ENCODE results near the gene TAF11.

Gene TAF11

DNA sequence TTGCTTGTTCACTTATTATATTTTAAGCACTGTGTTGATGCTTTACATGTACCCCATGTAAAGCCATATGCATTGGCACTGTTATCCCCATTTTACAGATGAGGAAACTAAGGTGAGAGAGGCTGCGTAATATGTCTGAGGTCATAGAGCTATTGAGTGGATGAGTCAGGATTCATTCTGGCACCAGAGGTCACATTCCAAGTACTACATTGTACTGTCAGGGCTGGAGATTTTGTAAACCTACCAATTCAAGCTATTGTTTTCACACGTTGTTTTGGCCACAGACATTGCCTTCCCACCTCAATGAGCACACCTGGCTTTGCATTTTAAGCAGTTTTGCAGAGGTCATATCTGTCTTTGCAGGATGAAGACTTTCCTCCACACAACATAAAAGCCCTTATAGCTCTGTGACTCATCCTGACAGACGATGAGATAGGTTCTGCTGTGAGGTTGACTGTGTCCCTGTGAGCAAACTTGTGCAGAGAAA lies 34.4 kb upstream of the TAF11 start:
- no peak overlapping the region for H2AFZ ChIP-seq (ENCODE audit: low read length)
- H3K9ac ChIP-seq (ENCODE audit: low read length) = no peak overlapping the region
- TF ChIP-seq EZH2 (IDR thresholded peaks at IDR 0.05; ENCODE audit: borderline replicate concordance, low read length) = no peak
- TF ChIP-seq, protein P1, sequence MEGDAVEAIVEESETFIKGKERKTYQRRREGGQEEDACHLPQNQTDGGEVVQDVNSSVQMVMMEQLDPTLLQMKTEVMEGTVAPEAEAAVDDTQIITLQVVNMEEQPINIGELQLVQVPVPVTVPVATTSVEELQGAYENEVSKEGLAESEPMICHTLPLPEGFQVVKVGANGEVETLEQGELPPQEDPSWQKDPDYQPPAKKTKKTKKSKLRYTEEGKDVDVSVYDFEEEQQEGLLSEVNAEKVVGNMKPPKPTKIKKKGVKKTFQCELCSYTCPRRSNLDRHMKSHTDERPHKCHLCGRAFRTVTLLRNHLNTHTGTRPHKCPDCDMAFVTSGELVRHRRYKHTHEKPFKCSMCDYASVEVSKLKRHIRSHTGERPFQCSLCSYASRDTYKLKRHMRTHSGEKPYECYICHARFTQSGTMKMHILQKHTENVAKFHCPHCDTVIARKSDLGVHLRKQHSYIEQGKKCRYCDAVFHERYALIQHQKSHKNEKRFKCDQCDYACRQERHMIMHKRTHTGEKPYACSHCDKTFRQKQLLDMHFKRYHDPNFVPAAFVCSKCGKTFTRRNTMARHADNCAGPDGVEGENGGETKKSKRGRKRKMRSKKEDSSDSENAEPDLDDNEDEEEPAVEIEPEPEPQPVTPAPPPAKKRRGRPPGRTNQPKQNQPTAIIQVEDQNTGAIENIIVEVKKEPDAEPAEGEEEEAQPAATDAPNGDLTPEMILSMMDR (IDR thresholded peaks at IDR 0.05; ENCODE audit: low read length) = no peak
- H3K79me2 ChIP-seq (ENCODE audit: insufficient read depth, low read length) = no peaks in the 10 kb centered on the region
- H3K4me1 ChIP-seq (ENCODE audit: insufficient read depth, low read length, severe bottlenecking) = no peaks in the 10 kb centered on the region
- no peaks in the 10 kb centered on the region for H3K9me2 ChIP-seq (ENCODE audit: low read depth, low read length)
- H4K20me1 ChIP-seq (ENCODE audit: insufficient read depth, low read length) = no peaks in the 10 kb centered on the region; the same call in 1 of the 2 replicates
- H3K27ac ChIP-seq (ENCODE audit: low read depth, low read length, poor library complexity, severe bottlenecking) = no peak overlapping the region
- H3K27me3 ChIP-seq (ENCODE audit: insufficient read depth, low read length) = no peaks in the 10 kb centered on the region
- H3K4me3 ChIP-seq (ENCODE audit: low read depth, low read length, poor library complexity, severe bottlenecking) = no peak overlapping the region
- no peaks in the 10 kb centered on the region for H3K36me3 ChIP-seq (ENCODE audit: insufficient read depth, low read length)
- H3K9me3 ChIP-seq (ENCODE audit: low read length) = no peaks in the 10 kb centered on the region
- no peaks in the 10 kb centered on the region for H3F3A ChIP-seq (ENCODE audit: insufficient read depth, low read length)
- H3K4me2 ChIP-seq (ENCODE audit: low read length) = no peak overlapping the region

DNA sequence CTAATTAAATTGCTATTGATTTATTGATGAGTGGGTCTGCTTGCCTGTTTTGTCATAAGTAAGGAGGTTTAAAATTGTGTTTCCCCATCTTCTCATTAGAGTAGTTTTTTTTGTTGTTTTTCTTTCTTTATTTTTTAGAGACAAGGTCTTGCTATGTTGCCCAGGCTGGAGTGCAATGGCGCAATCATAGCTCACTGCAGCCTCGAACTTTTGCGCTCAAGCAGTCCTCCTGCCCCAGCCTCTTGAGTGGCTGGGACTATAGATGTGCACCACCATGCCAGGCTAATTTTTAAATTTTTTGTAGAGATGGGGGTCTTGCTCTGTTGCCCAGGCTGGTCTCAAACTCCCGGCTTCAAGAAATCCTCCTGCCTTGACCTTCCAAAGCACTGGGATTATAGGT lies 32.3 kb upstream of the TAF11 start:
- no peaks in the 10 kb centered on the region for H3K36me3 ChIP-seq (ENCODE audit: insufficient read depth, low read length)
- no peaks in the 10 kb centered on the region for H3K27me3 ChIP-seq (ENCODE audit: insufficient read depth, low read length)
- TF ChIP-seq EZH2 (IDR thresholded peaks at IDR 0.05; ENCODE audit: borderline replicate concordance, low read length) = no peak
- TF ChIP-seq, protein P1 (IDR thresholded peaks at IDR 0.05; ENCODE audit: low read length) = no peak
- H3K4me3 ChIP-seq (ENCODE audit: low read depth, low read length, poor library complexity, severe bottlenecking) = no peak overlapping the region
- no peak overlapping the region for H3K9ac ChIP-seq (ENCODE audit: low read length)
- H2AFZ ChIP-seq (ENCODE audit: low read length) = no peak overlapping the region
- no peak overlapping the region for H3K27ac ChIP-seq (ENCODE audit: low read depth, low read length, poor library complexity, severe bottlenecking)
- no peak overlapping the region for H3K4me2 ChIP-seq (ENCODE audit: low read length)
- H3F3A ChIP-seq (ENCODE audit: insufficient read depth, low read length) = no peaks in the 10 kb centered on the region
- H3K79me2 ChIP-seq (ENCODE audit: insufficient read depth, low read length) = no peaks in the 10 kb centered on the region
- H3K4me1 ChIP-seq (ENCODE audit: insufficient read depth, low read length, severe bottlenecking) = no peaks in the 10 kb centered on the region
- H3K9me3 ChIP-seq (ENCODE audit: low read length) = no peaks in the 10 kb centered on the region
- H3K9me2 ChIP-seq (ENCODE audit: low read depth, low read length) = no peaks in the 10 kb centered on the region
- no peaks in the 10 kb centered on the region for H4K20me1 ChIP-seq (ENCODE audit: insufficient read depth, low read length)

DNA sequence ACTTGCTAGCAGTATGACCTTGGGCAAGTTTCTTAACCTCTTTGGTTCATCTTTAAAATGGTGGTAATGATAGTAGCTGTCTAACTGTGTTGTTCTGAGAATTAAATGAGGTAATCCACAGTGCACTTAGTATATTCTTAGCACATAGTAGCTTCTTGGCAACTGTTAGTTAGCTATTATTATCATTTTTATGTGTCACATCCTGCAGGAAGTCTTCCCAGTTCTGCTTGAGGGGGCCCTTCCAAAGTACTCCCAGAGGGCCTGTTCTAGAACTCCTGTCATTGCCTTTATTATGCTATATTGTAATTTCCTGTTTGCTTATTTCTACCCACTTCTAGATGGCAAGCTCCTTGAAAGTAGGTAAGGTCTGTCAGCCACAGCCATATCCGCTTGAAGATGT lies 31.8 kb upstream of the TAF11 start:
- Histone ChIP-seq H3K36me3 (ENCODE audit: insufficient read depth, low read length) (no peaks in the 10 kb centered on the region), H4K20me1 (ENCODE audit: insufficient read depth, low read length) (no peaks in the 10 kb centered on the region), H3K79me2 (ENCODE audit: insufficient read depth, low read length) (no peaks in the 10 kb centered on the region), H2AFZ (ENCODE audit: low read length) (no peak overlapping the region), H3F3A (ENCODE audit: insufficient read depth, low read length) (no peaks in the 10 kb centered on the region), H3K4me2 (ENCODE audit: low read length) (no peak overlapping the region), H3K27ac (ENCODE audit: low read depth, low read length, poor library complexity, severe bottlenecking) (no peak overlapping the region), H3K9me3 (ENCODE audit: low read length) (no peaks in the 10 kb centered on the region), H3K9me2 (ENCODE audit: low read depth, low read length) (no peaks in the 10 kb centered on the region), H3K4me3 (ENCODE audit: low read depth, low read length, poor library complexity, severe bottlenecking) (no peak overlapping the region), H3K27me3 (ENCODE audit: insufficient read depth, low read length) (no peaks in the 10 kb centered on the region), H3K4me1 (ENCODE audit: insufficient read depth, low read length, severe bottlenecking) (no peaks in the 10 kb centered on the region), H3K9ac (ENCODE audit: low read length) (no peak overlapping the region)
- TF ChIP-seq, protein P1 (IDR thresholded peaks at IDR 0.05; ENCODE audit: low read length) = no peak
- TF ChIP-seq EZH2 (IDR thresholded peaks at IDR 0.05; ENCODE audit: borderline replicate concordance, low read length) = no peak
